PC-3 (cell line): Measurements from ENCODE around the gene S100A16.

Source experiments
- EZH2phosphoT487 ChIP-seq: fragments of 300-600 bp; sonication (generic); IDR thresholded peaks from 2 replicates; pipeline ENCODE4 v1.6.1; 2018; ENCODE audit warnings: mild to moderate bottlenecking, antibody characterized with exemption, low read length, borderline replicate concordance
- TF ChIP-seq, protein P1 (sequence below): fragments of 300-600 bp; sonication (generic); conservative IDR thresholded peaks from 2 replicates; pipeline ENCODE4 v1.5.1; 2017; ENCODE audit warnings: antibody characterized with exemption, low read depth, mild to moderate bottlenecking, low read length

DNA sequence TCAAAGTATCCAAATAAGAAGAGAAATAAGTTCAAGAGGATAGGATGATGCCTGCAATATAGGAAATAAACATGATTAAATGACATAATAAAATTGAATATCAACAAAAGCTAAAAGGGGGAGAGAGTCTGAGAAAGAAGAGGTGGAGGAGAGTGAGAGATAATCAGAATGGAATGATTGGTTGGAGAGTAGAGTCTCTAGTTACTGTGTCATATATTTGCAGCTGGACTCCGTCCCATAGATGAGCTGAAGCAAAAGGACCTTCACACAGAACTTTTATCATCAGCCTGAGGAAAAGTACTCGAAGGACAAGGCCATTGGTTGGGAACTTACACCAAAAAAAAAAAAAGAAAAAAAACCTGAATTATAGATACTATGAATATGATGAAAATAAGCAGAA, 24.5 kb downstream of the S100A16 start:
- TF ChIP-seq, protein P1, sequence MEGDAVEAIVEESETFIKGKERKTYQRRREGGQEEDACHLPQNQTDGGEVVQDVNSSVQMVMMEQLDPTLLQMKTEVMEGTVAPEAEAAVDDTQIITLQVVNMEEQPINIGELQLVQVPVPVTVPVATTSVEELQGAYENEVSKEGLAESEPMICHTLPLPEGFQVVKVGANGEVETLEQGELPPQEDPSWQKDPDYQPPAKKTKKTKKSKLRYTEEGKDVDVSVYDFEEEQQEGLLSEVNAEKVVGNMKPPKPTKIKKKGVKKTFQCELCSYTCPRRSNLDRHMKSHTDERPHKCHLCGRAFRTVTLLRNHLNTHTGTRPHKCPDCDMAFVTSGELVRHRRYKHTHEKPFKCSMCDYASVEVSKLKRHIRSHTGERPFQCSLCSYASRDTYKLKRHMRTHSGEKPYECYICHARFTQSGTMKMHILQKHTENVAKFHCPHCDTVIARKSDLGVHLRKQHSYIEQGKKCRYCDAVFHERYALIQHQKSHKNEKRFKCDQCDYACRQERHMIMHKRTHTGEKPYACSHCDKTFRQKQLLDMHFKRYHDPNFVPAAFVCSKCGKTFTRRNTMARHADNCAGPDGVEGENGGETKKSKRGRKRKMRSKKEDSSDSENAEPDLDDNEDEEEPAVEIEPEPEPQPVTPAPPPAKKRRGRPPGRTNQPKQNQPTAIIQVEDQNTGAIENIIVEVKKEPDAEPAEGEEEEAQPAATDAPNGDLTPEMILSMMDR, result no peak
- no peak for TF ChIP-seq EZH2phosphoT487
